ENCODE measurements around the gene AIF1L. TPM values are rescaled to one million over a fixed set of nuclear protein-coding genes. Genes with fewer than 3 reads are reported as not detected.
"Not testable (repeated sequence)": the region's sequence is repeated elsewhere in the genome, so short reads cannot be mapped to it uniquely, and the experiment has no call there.

Gene AIF1L
- total RNA-seq, 1 experiment from 2014 or later: 6.0 TPM

- no peak overlapping the region for H3K27ac ChIP-seq (ENCODE audit: low read length)
- TF ChIP-seq CTCF (IDR thresholded peaks at IDR 0.05) (no peak), SIN3A (IDR thresholded peaks at IDR 0.05; ENCODE audit: borderline replicate concordance, insufficient read depth, low read depth, low read length) (no peak), REST (IDR thresholded peaks at IDR 0.05; ENCODE audit: insufficient read depth in 1 of 2, low read depth in 2 of 2, low read length in 1 of 2) (no peak), POLR2AphosphoS5 (IDR thresholded peaks at IDR 0.05; ENCODE audit: low read depth, low read length) (no peak), TCF7L2 (IDR thresholded peaks at IDR 0.05; ENCODE audit: low read depth, low read length) (no peak)
- no peaks in the 10 kb centered on the region for H3K4me1 ChIP-seq (ENCODE audit: control insufficient read depth, insufficient read depth, low read length)
- H3K36me3 ChIP-seq (ENCODE audit: control insufficient read depth, insufficient read depth, low read length): no peaks in the 10 kb centered on the region
- ATAC-seq (no peak), DNase-seq (ENCODE audit: low read depth, low spot score) (no peak)
- no peak overlapping the region for H3K4me3 ChIP-seq (ENCODE audit: low read depth in 2 of 2, low read length in 2 of 2)
- POLR2A ChIA-PET: no interaction called here
- BruUV-seq (replicated peaks): no TSS peak
- no peaks in the 10 kb centered on the region for H3K9me3 ChIP-seq (ENCODE audit: control insufficient read depth, insufficient read depth, low read depth, low read length)
- intact Hi-C loops (cut with micrococcal nuclease; ENCODE audit: unreplicated experiment) (no loop called here), in situ Hi-C loops (cut with HindIII; ENCODE audit: low pct_unique_long_range_greater_than_20kb, low sequenced_read_pairs) (no loop called here)
- no peaks in the 10 kb centered on the region for H3K27me3 ChIP-seq (ENCODE audit: control insufficient read depth, insufficient read depth, low read length)
- CTCF ChIA-PET: interaction anchor here (0.6 kb wide), 1 partner anchor 121 kb away, joined by 6 read pairs; no protein-coding TSS in a partner anchor
These were observed 17.3 kb downstream of the AIF1L start for GRCh38 chr9:131113655-131114054.

- no TSS peak for BruUV-seq (replicated peaks)
- intact Hi-C loops (cut with micrococcal nuclease; ENCODE audit: unreplicated experiment) (no loop called here), in situ Hi-C loops (cut with HindIII; ENCODE audit: low pct_unique_long_range_greater_than_20kb, low sequenced_read_pairs) (no loop called here)
- H3K9me3 ChIP-seq (ENCODE audit: control insufficient read depth, insufficient read depth, low read depth, low read length): no peaks in the 10 kb centered on the region
- CTCF ChIA-PET: interaction anchor here (0.6 kb wide), 1 partner anchor 122 kb away, joined by 6 read pairs; no protein-coding TSS in a partner anchor
- POLR2A ChIA-PET: no interaction called here
- no peak overlapping the region for H3K27ac ChIP-seq (ENCODE audit: low read length)
- H3K36me3 ChIP-seq (ENCODE audit: control insufficient read depth, insufficient read depth, low read length): no peaks in the 10 kb centered on the region
- no peak overlapping the region for H3K4me3 ChIP-seq (ENCODE audit: low read depth in 2 of 2, low read length in 2 of 2)
- ATAC-seq: peak; percentile 47; the same call in 1 of the 2 replicates
- TF ChIP-seq POLR2AphosphoS5 (IDR thresholded peaks at IDR 0.05; ENCODE audit: low read depth, low read length): no peak
- TF ChIP-seq REST (IDR thresholded peaks at IDR 0.05; ENCODE audit: insufficient read depth in 1 of 2, low read depth in 2 of 2, low read length in 1 of 2): no peak
- no peak for TF ChIP-seq SIN3A (IDR thresholded peaks at IDR 0.05; ENCODE audit: borderline replicate concordance, insufficient read depth, low read depth, low read length)
- no peak for TF ChIP-seq TCF7L2 (IDR thresholded peaks at IDR 0.05; ENCODE audit: low read depth, low read length)
- no peak for TF ChIP-seq CTCF (IDR thresholded peaks at IDR 0.05)
- no peaks in the 10 kb centered on the region for H3K27me3 ChIP-seq (ENCODE audit: control insufficient read depth, insufficient read depth, low read length)
- DNase-seq (ENCODE audit: low read depth, low spot score): no peak
- no peaks in the 10 kb centered on the region for H3K4me1 ChIP-seq (ENCODE audit: control insufficient read depth, insufficient read depth, low read length)
These were observed 17.8 kb downstream of the AIF1L start for GRCh38 chr9:131114084-131114535.

GRCh38 chr9:131115360-131115742, 19.0 kb downstream of the AIF1L start:
- H3K27ac ChIP-seq (ENCODE audit: low read length); ATAC-seq; H3K4me3 ChIP-seq (ENCODE audit: low read depth in 2 of 2, low read length in 2 of 2); BruUV-seq (replicated peaks); in situ Hi-C loops (cut with HindIII; ENCODE audit: low pct_unique_long_range_greater_than_20kb, low sequenced_read_pairs); DNase-seq (ENCODE audit: low read depth, low spot score); H3K36me3 ChIP-seq (ENCODE audit: control insufficient read depth, insufficient read depth, low read length); CTCF ChIA-PET; intact Hi-C loops (cut with micrococcal nuclease; ENCODE audit: unreplicated experiment); POLR2A ChIA-PET; H3K9me3 ChIP-seq (ENCODE audit: control insufficient read depth, insufficient read depth, low read depth, low read length); H3K4me1 ChIP-seq (ENCODE audit: control insufficient read depth, insufficient read depth, low read length); H3K27me3 ChIP-seq (ENCODE audit: control insufficient read depth, insufficient read depth, low read length): not testable (repeated sequence)

Measured in Panc1 (cell line).